GM10266 (cell line): ENCODE measurements around the gene NETO2.

Source experiments
- DNase-seq: peaks from one replicate; pipeline ENCODE4 v3.0.0; 2012; ENCODE audit errors: extremely low spot score
- CTCF ChIP-seq: IDR thresholded peaks from 2 replicates; pipeline ENCODE4 v1.5.1; 2012; ENCODE audit warnings: mild to moderate bottlenecking, low read depth; ENCODE audit not compliant: control insufficient read depth, insufficient read depth; ENCODE audit errors: missing control alignments

The NETO2 gene

GRCh38 chr16:47069841-47070584, 73.7 kb downstream of the NETO2 start:
- DNase-seq = no peak
- no peak for TF ChIP-seq CTCF

- DNase-seq = no peak
- TF ChIP-seq CTCF = no peak
Observed at GRCh38 chr16:47069313-47069712, 74.4 kb downstream of the NETO2 start.

GRCh38 chr16:47067203-47067602, 76.5 kb downstream of the NETO2 start:
- no peak for TF ChIP-seq CTCF
- DNase-seq = no peak

- DNase-seq = no peak
- TF ChIP-seq CTCF = no peak
Observed at GRCh38 chr16:47065766-47066688, 77.7 kb downstream of the NETO2 start.

- DNase-seq = no peak
- TF ChIP-seq CTCF = no peak
Observed at GRCh38 chr16:47064775-47065174, 79.0 kb downstream of the NETO2 start.

- TF ChIP-seq CTCF = no peak
Observed at GRCh38 chr16:47063011-47063724, 80.6 kb downstream of the NETO2 start.

More at GRCh38 chr16:47063011-47063724, 80.6 kb downstream of the NETO2 start:
- DNase-seq = no peak
